ENCODE data around the gene SLC38A9.
"Not testable (repeated sequence)": the region's sequence is repeated elsewhere in the genome, so short reads cannot be mapped to it uniquely, and the experiment has no call there.

GRCh38 chr5:55719026-55719425 lies 6.9 kb upstream of the SLC38A9 start:
- not testable (repeated sequence) for TF ChIP-seq JUND (IDR thresholded peaks at IDR 0.05); CTCF (IDR thresholded peaks at IDR 0.05; ENCODE audit: low read depth, low read length, missing input control); REST (IDR thresholded peaks at IDR 0.05); RAD21 (IDR thresholded peaks at IDR 0.05); ZBTB33 (IDR thresholded peaks at IDR 0.05); SP1 (IDR thresholded peaks at IDR 0.05); FOXA1 (IDR thresholded peaks at IDR 0.05); GABPA (IDR thresholded peaks at IDR 0.05 in 1 of 2, conservative IDR thresholded peaks at IDR 0.05 in 1 of 2)

Measured in liver (tissue), 3 donors.